Measurements from ENCODE around the gene RILPL2.
"Not testable (repeated sequence)": the region's sequence is repeated elsewhere in the genome, so short reads cannot be mapped to it uniquely, and the experiment has no call there.

Gene RILPL2, protein sequence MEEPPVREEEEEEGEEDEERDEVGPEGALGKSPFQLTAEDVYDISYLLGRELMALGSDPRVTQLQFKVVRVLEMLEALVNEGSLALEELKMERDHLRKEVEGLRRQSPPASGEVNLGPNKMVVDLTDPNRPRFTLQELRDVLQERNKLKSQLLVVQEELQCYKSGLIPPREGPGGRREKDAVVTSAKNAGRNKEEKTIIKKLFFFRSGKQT

DNA sequence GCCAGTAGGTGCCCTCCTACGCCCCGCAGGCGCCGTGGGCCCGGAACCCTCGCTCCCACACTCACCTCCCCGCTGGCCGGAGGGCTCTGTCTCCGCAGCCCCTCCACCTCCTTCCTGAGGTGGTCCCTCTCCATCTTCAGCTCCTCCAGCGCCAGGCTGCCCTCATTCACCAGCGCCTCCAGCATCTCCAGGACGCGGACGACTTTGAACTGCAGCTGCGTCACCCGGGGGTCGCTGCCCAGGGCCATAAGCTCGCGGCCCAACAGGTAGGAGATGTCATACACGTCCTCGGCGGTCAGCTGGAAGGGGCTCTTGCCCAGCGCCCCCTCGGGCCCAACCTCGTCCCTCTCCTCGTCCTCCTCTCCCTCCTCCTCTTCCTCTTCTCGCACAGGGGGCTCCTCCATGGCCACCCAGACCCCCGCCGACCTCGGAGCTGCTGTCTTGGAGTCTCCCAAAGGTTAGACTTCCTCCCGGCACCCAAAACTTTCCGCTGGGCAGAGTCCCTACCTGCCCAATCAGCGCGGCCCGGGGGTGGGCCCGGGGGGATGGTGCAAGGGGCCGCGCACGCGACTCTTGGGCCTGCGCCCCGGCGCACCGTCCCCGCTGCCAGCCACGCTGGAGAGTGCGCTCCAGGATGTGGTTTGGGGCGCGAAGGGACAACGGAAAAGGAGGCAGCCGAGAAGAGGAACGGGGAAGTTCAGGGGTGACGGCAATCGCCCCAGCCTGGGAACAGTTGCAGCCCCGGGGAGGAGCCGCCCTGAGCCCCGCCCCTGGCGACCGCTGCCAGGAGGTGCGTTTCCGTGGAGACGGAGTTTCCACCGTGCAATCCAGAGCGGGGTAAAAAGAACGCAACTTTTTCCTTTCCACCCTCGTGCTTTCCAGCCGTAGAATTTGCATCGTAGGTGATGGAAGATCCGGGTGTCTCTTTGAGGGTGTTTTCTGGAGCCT lies at the start of gene RILPL2:
Gene RILPL2 (minus strand): TSS at position 668 of the 948 bp plus-strand sequence. CDS start 264 bp downstream, at position 404.
- DNase-seq (ENCODE audit: low read depth): peak; percentile 85

DNA sequence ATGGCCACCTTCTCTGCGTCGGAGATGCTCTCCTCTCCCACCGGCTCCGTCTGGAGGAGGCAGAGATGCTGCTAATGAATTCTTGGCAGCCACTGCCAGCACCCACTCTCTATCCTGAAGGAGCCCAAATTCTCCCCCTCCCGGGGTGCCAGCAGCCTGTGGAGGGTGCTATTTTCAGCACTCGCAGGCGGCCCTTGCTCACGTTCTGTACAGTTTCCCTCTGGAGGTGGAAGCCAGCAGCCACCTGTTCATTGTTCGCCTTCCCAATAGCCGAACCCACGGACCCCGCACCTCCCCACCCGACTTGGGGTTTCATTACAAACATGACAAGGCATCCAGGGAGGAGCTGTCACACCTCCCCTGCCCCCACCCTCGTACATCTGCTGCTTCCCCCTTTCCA lies 49.3 kb upstream of the RILPL2 start:
- DNase-seq (ENCODE audit: low read depth): no peak

DNA sequence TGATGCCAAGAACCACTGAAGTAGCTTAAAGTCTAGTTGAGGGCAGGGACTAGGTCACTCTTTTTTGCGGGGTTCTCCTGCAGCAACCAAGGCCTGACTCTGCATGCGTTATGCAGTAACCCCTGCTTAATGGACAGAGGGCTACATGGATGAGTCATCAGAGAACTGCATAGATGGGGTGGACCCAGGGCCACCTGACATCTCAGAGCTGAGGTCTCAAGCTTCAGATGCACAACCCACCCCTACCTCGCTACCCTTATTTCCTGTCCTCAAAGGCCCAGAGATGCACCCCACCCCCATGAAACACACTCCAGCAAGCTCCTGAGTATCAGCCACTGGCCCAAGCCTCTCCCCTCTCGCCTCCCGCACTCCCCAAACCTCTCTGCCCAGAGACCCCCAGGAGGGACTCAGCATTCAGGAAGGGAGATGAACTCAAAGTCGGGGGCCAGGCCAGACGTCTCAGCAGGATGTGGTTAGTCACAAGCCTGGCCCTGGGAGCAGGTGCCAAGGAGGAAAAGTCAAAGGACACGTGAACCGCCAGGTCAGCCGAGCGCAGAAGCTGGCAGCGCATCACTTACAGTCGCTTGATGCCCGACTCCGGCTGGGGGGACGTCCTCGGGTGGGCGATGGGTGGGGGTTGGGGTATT lies 47.2 kb upstream of the RILPL2 start:
- DNase-seq (ENCODE audit: low read depth): no peak

DNA sequence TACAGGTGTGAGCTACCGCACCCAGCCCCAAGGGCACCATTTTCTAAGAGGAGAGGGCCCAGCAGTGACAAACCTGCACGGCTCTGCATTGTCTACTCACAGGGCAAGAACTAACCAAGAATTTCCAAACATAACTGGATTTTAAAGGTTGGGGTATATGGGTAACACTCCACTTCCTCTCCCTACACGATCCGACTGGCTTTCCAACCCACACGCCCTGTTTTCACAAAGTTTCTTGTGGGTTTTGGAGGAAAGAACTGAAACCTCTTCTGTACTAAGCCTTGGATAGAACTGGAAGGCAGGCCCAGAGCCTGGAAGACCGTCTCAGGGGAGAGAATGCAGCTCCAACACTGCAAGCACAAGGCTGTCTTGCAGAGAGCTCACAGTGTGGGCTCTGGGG lies 46.4 kb upstream of the RILPL2 start:
- DNase-seq (ENCODE audit: low read depth): no peak

DNA sequence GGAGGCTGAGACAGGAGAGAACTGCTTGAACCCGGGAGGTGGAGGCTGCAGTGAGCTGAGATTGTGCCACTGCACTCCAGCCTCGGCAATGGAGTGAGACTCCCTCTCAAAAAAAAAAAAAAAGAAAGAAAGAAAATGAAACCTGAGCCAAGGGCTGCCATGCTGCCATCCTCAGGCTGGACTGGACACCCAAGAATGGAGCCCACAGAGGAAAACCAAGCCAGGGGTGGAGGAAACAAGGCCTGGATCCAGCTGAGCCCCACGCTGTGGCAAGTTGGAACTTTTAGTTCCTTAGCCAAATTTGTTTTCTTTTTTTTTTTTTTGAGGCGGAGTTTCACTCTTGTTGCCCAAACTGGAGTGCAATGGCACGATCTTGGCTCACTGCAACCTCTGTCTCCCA lies 44.8 kb upstream of the RILPL2 start:
- DNase-seq (ENCODE audit: low read depth): not testable (repeated sequence)

DNA sequence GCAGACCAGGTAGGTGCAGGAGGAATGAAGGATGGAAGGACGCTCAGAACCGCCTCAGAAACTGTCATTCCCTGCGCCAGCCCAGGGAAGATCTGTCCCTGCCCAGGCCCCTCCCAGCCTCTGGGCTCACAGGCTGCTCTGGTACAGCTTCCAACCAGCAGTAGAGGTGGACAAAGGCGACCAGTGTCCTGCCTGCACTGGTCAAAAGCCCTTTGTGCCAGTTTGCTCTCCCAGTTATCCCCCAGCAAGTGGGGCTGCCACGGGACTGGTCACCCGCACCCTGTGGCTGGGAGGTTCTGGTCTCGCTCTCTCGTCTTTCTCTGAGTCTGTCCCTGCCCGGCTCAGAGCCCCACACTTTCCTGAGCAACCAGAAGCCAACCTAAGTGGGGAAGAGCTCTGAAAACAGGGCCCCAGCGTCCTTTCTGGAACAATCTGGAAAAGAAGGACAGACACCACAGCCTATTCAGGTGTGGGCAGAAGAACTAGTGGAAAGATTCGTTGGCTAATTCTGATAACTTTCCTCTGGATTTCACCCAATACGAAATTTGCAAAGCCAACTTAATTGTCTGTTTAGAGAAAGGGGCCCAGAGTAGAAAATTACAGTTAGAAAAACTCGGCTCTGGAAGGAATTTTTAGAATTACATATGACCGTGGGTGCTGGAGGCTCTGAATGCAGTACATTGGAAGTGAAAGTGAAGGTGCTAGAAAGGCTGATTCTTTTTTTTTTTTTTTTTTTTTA lies 43.1 kb upstream of the RILPL2 start:
- no peak for DNase-seq (ENCODE audit: low read depth)

DNA sequence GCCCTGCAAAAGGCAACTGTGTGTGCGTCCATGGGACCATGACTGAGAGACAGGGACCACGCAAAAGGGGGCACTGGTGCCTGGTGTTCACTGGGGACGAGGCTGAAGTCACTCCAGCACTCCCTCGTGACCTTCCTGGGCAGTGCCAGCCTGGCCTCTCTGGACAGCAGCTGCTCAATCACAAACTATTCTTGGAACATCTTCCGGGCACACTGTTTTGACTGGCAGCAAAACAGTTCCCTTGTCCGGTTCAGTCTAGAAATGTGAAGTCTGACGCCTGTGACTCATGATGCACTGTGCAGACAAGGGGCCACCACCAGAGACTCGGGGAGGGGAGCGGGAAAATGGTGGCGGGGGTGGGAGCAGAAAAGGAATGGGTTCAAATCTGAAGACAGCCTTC lies 42.3 kb upstream of the RILPL2 start:
- no peak for DNase-seq (ENCODE audit: low read depth)

DNA sequence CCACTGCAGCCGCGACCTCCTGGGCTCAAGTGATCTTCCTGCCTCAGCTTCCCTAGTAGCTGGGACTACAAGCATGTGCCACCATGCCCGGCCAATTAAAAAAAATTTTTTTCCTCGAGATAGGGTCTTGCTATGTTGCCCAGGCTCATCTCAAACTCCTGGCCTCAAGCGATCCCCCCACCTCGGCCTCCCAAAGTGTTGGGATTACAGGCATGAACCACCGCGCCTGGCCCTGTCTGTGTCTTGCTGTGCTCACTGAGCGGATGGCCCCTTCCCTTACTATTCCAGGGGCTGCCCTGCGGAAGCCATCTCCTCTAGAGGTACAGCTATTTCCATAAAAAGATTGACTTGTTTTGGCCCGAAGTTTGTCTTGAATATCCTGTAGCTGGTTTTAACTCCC lies 41.6 kb upstream of the RILPL2 start:
- DNase-seq (ENCODE audit: low read depth): no peak

DNA sequence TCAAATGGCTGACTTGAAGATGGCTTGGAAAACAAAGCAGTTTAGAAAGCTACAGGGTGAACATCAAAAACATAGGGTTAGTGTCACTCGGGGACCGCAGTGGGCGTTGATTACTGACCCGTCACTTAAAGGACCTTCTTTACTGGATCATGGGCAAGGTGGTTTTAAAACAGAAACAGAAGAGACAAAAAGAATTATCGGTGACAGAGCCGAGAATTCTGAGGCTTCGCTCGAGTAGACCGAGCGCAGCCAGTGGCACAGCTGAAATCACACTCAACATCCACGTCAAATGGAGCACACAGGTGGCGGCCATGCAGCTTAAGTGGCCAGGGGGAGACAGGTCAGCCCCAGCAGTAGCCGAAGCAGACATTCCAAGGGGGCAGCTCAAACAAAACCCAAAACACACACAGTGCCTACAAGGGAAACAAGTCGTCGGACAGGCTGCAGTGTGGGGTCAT lies 38.8 kb upstream of the RILPL2 start:
- DNase-seq (ENCODE audit: low read depth): no peak

DNA sequence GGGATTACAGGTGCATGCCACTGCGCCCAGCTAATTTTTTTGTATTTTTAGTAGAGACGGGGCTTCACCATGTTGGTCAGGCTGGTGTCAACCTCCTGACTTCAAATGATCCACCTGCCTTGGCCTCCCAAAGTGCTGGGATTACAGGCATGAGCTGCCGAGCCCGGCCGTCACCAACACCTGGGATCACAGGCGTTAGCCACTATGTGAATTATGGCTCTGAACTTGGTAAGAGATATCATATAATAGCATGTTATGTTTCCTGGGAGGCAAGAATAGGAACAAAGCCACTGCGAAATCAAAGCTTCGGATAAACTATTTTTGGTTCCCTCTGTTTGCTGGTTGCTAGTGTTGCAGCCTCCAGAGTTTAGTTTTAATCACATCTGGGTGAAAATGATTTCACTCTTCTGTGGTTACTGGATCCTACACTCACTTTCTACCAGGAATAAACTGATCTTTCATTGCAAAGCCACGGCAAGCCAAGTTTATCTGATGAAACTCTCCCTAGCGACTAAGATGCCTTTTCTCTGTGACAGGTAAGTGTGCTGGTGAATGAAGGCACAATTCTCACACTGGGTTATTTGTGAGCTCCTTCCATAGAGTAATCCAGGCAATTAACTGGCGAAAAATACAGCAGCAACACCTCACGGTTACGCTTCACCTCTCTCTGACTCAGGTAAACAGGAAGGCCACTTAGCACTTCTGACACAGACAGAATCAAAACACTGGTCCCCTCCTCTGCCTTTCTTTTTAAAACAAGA lies 38.2 kb upstream of the RILPL2 start:
- no peak for DNase-seq (ENCODE audit: low read depth)

DNA sequence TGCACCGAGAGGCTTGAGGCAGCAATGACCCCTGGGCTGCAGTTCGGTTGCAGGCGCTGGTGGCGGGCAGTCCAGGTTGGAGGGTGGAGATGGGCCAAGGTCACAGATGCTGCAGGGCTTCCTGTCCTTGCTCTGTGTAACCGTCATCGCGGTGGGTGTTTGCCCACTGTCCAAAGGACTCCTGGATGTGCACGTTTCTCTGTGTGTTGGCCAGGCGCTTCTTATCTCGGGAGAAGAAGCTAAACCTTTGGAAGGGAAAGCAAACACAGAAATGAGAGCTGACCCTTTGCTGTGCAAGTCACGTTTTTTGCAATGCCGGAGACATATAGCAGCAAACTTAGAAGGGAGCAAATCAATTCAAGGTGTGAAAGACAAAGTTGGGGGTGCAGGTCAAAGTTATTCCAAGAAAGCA lies 36.0 kb upstream of the RILPL2 start:
- no peak for DNase-seq (ENCODE audit: low read depth)

DNA sequence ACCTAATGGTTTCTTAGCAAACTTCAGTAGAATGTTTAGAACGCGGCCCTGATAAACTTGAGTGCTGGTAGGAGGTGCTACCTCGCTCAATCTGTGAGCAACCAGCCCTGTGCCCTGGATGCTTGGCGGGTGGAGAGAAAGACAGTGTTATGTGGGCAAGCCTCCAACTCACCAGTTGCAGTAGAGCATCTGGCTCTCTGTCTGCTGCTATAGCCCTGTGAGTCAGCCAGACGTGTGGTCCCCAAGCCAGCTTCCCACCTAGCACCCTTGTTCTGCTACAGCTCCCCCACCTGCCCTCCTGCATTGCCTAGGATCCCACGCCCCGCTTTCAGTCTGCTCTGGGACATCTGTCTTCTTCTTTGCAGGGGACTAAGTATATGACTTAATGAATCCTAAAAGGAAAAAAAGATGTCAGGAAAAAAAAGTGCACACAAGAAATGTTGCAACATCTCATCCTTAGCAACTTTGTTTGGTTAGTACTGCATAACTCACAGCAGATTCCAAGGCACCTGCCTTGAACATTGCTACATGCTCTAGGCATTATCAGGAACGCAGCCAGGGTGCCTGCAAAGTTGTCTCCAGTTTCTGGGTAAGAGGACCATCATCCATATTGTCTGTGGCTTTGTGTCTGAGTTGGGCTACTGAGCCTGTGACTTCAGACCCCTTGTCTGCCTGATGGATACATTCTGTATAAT lies 35.0 kb upstream of the RILPL2 start:
- no peak for DNase-seq (ENCODE audit: low read depth)

DNA sequence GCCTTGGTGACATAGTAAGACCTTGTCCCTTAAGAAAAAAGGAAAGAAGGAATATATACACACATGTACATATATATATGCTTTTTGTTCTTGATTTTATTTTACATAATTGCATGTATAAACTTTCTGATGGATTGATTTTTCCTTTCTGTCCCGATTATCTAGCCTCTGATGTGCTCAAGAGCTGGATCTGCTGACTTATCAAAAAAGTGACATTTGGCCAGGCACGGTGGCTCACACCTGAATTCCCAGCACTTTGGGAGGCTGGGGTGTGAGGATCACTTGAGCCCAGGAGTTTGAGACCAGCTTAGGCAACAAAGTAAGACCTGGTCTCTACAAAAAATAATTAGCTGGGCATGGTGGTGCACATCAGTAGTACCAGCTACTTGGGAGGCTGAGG lies 33.5 kb upstream of the RILPL2 start:
- no peak for DNase-seq (ENCODE audit: low read depth)

DNA sequence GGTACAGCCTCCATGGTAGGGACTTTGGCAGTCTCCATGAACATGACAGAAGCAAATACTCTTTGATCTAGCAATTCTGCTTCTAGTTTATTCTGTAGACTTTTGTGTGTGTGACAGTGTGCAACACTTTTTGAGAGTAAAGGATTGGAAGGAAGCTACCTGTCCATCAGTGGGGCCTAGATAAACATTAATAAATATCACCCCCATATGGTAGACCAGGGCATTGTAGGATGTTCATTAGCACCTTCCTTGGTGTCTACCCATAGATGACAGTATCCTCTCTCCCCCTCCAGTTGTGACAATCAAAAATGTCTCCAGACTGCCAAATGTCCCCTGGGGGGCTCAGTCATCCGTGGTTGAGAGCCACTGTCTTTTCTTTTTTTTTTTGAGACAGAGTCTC lies 32.3 kb upstream of the RILPL2 start:
- DNase-seq (ENCODE audit: low read depth): no peak

DNA sequence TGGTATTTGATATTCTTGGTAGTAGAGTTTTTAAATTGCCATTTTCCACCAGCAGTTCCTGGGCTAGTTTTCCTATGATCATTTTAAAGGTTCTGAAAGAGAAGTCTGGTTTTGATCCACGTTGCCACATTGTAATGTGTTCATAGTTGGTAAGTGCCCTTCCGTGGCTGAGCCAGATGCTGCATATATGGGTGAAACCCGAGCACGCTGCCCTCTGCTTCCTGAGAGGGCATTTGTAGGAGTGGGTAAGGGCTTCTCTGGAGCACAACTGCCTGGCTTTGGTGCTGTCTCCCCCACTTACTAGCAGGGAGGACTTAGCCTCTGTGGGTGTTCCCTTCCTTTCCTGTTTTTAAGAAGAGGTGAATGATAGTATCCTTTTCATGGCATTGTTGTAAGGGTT lies 28.6 kb upstream of the RILPL2 start:
- no peak for DNase-seq (ENCODE audit: low read depth)

DNA sequence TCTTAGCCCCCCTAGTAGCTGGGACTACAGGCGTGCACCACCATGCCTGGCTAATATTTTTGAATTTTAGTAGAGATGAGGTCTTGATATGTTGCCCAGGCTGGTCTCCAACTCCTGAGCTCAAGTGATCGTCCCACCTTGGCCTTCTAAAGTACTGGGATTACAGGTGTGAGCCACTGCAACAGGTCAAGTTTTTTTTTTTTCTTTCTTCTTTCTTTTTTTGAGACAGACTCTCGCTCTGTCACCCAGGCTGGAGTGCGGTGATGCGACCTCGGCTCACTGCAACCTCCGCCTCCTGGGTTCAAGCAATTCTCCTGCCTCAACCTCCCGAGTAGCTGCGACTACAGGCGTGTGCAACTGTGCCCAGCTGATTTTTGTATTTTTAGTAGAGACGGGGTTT lies 26.7 kb upstream of the RILPL2 start:
- DNase-seq (ENCODE audit: low read depth): not testable (repeated sequence)

DNA sequence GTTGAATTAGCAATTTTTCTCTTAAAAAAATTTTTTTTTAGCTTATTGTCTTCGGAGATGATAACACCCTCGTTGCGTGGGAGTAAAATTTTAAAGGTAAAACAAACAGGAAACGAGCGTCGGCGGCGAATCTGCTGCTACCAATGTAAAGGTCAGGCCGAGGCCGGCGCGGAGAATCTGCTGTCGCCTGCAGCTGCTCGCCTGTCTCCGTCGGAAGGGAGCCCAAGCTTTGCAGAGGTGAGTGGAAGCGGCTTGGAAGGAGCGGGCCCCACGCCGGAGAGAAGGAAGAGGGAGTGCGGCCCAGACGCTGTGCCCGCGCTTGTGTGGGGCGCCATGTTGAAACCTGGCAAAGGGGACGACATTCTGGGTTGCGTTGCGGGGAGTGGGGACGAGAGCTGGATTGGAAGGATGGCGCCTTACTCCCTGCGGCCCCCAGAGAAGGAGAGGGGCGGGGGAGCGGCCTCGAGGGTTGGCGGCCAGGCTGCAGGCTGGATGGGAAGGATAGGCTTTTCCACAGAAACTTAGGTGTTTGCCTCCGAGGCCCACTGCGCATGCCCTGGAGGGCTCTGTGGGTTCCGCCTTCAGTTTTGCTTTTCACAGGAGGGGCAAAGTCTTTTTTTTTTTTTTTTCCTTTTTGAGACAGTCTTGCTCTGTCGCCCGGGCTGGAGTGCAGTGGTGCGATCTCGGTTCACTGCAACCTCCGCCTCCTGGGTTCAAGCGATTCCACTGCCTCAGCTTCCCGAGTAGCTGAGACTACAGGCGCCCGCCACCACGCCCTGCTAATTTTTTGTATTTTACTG lies 21.7 kb upstream of the RILPL2 start, which contains the start of gene SNRNP35:
Gene SNRNP35 (plus strand): TSS at position 160 of the 800 bp plus-strand sequence. CDS start 7,402 bp downstream, outside the sequence.
- DNase-seq (ENCODE audit: low read depth): peak; percentile 74

DNA sequence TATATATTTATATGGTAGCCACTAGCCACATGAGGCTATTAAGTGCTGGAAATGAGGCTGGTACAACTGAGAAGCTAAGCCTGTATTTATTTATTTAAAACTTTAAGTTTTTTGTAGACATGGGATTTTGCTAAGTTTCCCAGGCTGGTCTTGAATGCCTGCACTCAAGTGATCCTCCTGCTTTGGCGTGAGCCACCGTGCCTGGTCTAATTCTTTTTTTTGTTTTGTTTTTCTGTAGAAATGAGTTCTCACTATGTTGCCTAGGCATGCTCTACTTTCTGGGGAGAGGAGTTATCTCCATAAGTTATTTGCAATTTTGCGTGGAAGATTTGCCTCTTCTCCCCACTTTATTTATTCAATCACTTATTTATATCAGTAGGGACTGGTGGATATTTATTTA lies 16.7 kb upstream of the RILPL2 start:
- DNase-seq (ENCODE audit: low read depth): no peak

DNA sequence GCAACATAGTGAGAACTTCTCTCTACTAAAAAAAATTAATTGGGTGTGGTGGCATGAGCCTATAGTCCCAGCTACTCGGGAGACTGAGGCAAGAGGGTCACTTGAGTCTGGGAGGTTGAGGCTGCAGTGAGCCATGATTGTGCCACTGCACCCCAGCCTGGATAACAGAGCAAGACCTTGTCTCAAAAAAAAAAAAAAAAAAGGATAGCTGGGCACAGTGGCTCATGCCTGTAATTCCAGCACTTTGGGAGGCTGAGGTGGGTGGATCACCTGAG lies 15.7 kb upstream of the RILPL2 start:
- not testable (repeated sequence) for DNase-seq (ENCODE audit: low read depth)

DNA sequence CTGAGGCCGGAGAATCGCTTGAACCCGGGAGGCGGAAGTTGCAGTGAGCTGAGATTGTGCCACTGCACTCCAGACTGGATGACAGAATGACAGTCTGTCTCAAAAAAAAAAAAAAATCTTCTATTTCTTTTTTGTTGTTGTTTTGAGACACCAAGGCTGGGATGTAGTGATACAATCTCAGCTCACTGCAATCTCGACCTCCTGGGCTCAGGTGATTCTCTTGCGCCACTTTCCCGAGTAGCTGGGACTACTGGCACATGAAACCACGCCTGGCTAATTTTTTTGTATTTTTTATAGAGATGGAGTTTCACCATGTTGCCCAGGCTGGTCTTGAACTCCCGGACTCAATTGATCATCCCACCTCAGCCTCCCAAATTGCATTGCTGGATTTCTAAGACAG lies 14.2 kb upstream of the RILPL2 start:
- no peak for DNase-seq (ENCODE audit: low read depth)

All from stimulated activated CD8-positive, alpha-beta memory T cell treated with anti-CD3 and anti-CD28 coated beads, Interleukin-12 subunit alpha, Interleukin-12 subunit beta, amount 100 ng/mL, for 1 hour (primary cell).